ENCODE measurements around the gene LYZL6. TPM values are rescaled to one million over a fixed set of nuclear protein-coding genes. Genes with fewer than 3 reads are reported as not detected.

The LYZL6 gene
- total RNA-seq, 2 donors from 2014 or later: not detected

- no peak for TF ChIP-seq CTCF (IDR thresholded peaks at IDR 0.05)
- no peaks in the 10 kb centered on the region for H3K27me3 ChIP-seq
- DNase-seq (ENCODE audit: low spot score): no peak
- H3K36me3 ChIP-seq: no peaks in the 10 kb centered on the region
- H3K9me3 ChIP-seq: no peaks in the 10 kb centered on the region
- no peak overlapping the region for H3K4me3 ChIP-seq
- no peak overlapping the region for H3K27ac ChIP-seq
- no peaks in the 10 kb centered on the region for H3K4me1 ChIP-seq
Measured at GRCh38 chr17:35906926-35907637, 36.4 kb downstream of the LYZL6 start.

- TF ChIP-seq CTCF (IDR thresholded peaks at IDR 0.05): no peak
- no peak overlapping the region for H3K4me3 ChIP-seq
Measured at GRCh38 chr17:35906191-35906925, 37.2 kb downstream of the LYZL6 start.

GRCh38 chr17:35903451-35903850 lies 40.1 kb downstream of the LYZL6 start:
- no peaks in the 10 kb centered on the region for H3K9me3 ChIP-seq
- no peaks in the 10 kb centered on the region for H3K27me3 ChIP-seq
- no peak for DNase-seq (ENCODE audit: low spot score)
- H3K27ac ChIP-seq: no peak overlapping the region
- H3K4me3 ChIP-seq: no peak overlapping the region
- H3K4me1 ChIP-seq: no peaks in the 10 kb centered on the region
- TF ChIP-seq CTCF (IDR thresholded peaks at IDR 0.05): no peak
- no peaks in the 10 kb centered on the region for H3K36me3 ChIP-seq

More at GRCh38 chr17:35906191-35906925, 37.2 kb downstream of the LYZL6 start:
- Histone ChIP-seq H3K4me1 (no peaks in the 10 kb centered on the region), H3K36me3 (no peaks in the 10 kb centered on the region), H3K27me3 (no peaks in the 10 kb centered on the region), H3K27ac (no peak overlapping the region), H3K9me3 (no peaks in the 10 kb centered on the region)
- DNase-seq (ENCODE audit: low spot score): no peak

GRCh38 chr17:35901631-35902175 lies 41.8 kb downstream of the LYZL6 start:
- Histone ChIP-seq H3K27ac (no peak overlapping the region), H3K9me3 (no peaks in the 10 kb centered on the region), H3K4me1 (no peaks in the 10 kb centered on the region), H3K36me3 (no peaks in the 10 kb centered on the region), H3K4me3 (no peak overlapping the region), H3K27me3 (no peaks in the 10 kb centered on the region)
- no peak for DNase-seq (ENCODE audit: low spot score)
- no peak for TF ChIP-seq CTCF (IDR thresholded peaks at IDR 0.05)

- H3K4me3 ChIP-seq: no peak overlapping the region
- TF ChIP-seq CTCF (IDR thresholded peaks at IDR 0.05): no peak
- H3K36me3 ChIP-seq: no peaks in the 10 kb centered on the region
- H3K27me3 ChIP-seq: no peaks in the 10 kb centered on the region
- no peaks in the 10 kb centered on the region for H3K9me3 ChIP-seq
- H3K27ac ChIP-seq: no peak overlapping the region
- no peak for DNase-seq (ENCODE audit: low spot score)
- H3K4me1 ChIP-seq: no peaks in the 10 kb centered on the region
Measured at GRCh38 chr17:35900708-35901480, 42.6 kb downstream of the LYZL6 start.

Measured in right atrium auricular region (tissue), 2 donors.